ENCODE measurements around the gene GALNT17.

GALNT17 gene

GRCh38 chr7:71539615-71540014, 407.7 kb downstream of the GALNT17 start:
- Histone ChIP-seq H3K4me1 (ENCODE audit: low read length) (no peaks in the 10 kb centered on the region), H3K27ac (ENCODE audit: low read length) (no peak overlapping the region), H3F3A (ENCODE audit: insufficient read depth, low read length) (no peaks in the 10 kb centered on the region), H3K79me2 (ENCODE audit: low read length) (no peaks in the 10 kb centered on the region), H3K9ac (ENCODE audit: low read length) (no peak overlapping the region), H3K4me3 (ENCODE audit: low read length) (no peak overlapping the region), H3K9me2 (replicated peaks; ENCODE audit: insufficient read depth, low read length) (no peaks in the 10 kb centered on the region), H3K4me2 (ENCODE audit: low read depth, low read length) (no peak overlapping the region), H2AFZ (ENCODE audit: low read length) (no peak overlapping the region), H3K27me3 (replicated peaks; ENCODE audit: insufficient read depth, low read length) (no peaks in the 10 kb centered on the region), H4K20me1 (ENCODE audit: insufficient read depth, low read length) (no peaks in the 10 kb centered on the region), H3K9me3 (replicated peaks; ENCODE audit: insufficient read depth, low read length) (no peaks in the 10 kb centered on the region), H3K36me3 (replicated peaks; ENCODE audit: insufficient read depth, low read length) (no peaks in the 10 kb centered on the region)
- DNase-seq = no peak
- no peak for TF ChIP-seq EZH2 (optimal IDR thresholded peaks at IDR 0.05; ENCODE audit: low read depth, low read length)
- TF ChIP-seq EZH2phosphoT487 (IDR thresholded peaks at IDR 0.05; ENCODE audit: low read length) = no peak
- no peak for TF ChIP-seq CTCF (IDR thresholded peaks at IDR 0.05; ENCODE audit: low read length)

GRCh38 chr7:71541707-71542353, 409.9 kb downstream of the GALNT17 start:
- Histone ChIP-seq H3K9me3 (replicated peaks; ENCODE audit: insufficient read depth, low read length) (no peaks in the 10 kb centered on the region), H3K9me2 (replicated peaks; ENCODE audit: insufficient read depth, low read length) (no peaks in the 10 kb centered on the region), H3K27ac (ENCODE audit: low read length) (no peak overlapping the region), H3K27me3 (replicated peaks; ENCODE audit: insufficient read depth, low read length) (no peaks in the 10 kb centered on the region), H3K36me3 (replicated peaks; ENCODE audit: insufficient read depth, low read length) (no peaks in the 10 kb centered on the region), H3K9ac (ENCODE audit: low read length) (no peak overlapping the region), H3K4me3 (ENCODE audit: low read length) (no peak overlapping the region), H3K4me2 (ENCODE audit: low read depth, low read length) (no peak overlapping the region), H3F3A (ENCODE audit: insufficient read depth, low read length) (no peaks in the 10 kb centered on the region), H3K4me1 (ENCODE audit: low read length) (no peaks in the 10 kb centered on the region), H4K20me1 (ENCODE audit: insufficient read depth, low read length) (no peaks in the 10 kb centered on the region), H3K79me2 (ENCODE audit: low read length) (no peaks in the 10 kb centered on the region), H2AFZ (ENCODE audit: low read length) (no peak overlapping the region)
- DNase-seq = no peak
- TF ChIP-seq CTCF (IDR thresholded peaks at IDR 0.05; ENCODE audit: low read length) (no peak), EZH2phosphoT487 (IDR thresholded peaks at IDR 0.05; ENCODE audit: low read length) (no peak), EZH2 (optimal IDR thresholded peaks at IDR 0.05; ENCODE audit: low read depth, low read length) (no peak)

- Histone ChIP-seq H3K4me3 (ENCODE audit: low read length) (no peak overlapping the region), H3F3A (ENCODE audit: insufficient read depth, low read length) (no peaks in the 10 kb centered on the region), H3K9ac (ENCODE audit: low read length) (no peak overlapping the region), H3K79me2 (ENCODE audit: low read length) (no peaks in the 10 kb centered on the region), H3K27ac (ENCODE audit: low read length) (no peak overlapping the region), H3K27me3 (replicated peaks; ENCODE audit: insufficient read depth, low read length) (no peaks in the 10 kb centered on the region), H2AFZ (ENCODE audit: low read length) (no peak overlapping the region), H4K20me1 (ENCODE audit: insufficient read depth, low read length) (no peaks in the 10 kb centered on the region), H3K9me3 (replicated peaks; ENCODE audit: insufficient read depth, low read length) (no peaks in the 10 kb centered on the region), H3K36me3 (replicated peaks; ENCODE audit: insufficient read depth, low read length) (no peaks in the 10 kb centered on the region), H3K4me1 (ENCODE audit: low read length) (no peaks in the 10 kb centered on the region), H3K9me2 (replicated peaks; ENCODE audit: insufficient read depth, low read length) (no peaks in the 10 kb centered on the region), H3K4me2 (ENCODE audit: low read depth, low read length) (no peak overlapping the region)
- TF ChIP-seq CTCF (IDR thresholded peaks at IDR 0.05; ENCODE audit: low read length) (no peak), EZH2phosphoT487 (IDR thresholded peaks at IDR 0.05; ENCODE audit: low read length) (no peak), EZH2 (optimal IDR thresholded peaks at IDR 0.05; ENCODE audit: low read depth, low read length) (no peak)
- no peak for DNase-seq
Measured at GRCh38 chr7:71543396-71543795, 411.5 kb downstream of the GALNT17 start.
